SJCRH30 (cell line): ENCODE measurements around the gene SLC19A1. TPM values are rescaled to one million over a fixed set of nuclear protein-coding genes. Genes with fewer than 3 reads are reported as not detected.

Source experiments
- DNase-seq, 2 experiments: peaks; one replicate each; pipeline ENCODE4 v3.0.0-alpha.2; 2015 to 2020
- H3K27ac ChIP-seq: fragments of 250-450 bp; sonication (Bioruptor Pico); 2 replicates; pipeline ENCODE4 v1.5.1; 2020; ENCODE audit warnings: mild to moderate bottlenecking, moderate library complexity
- H3K27me3 ChIP-seq: fragments of 250-450 bp; sonication (Bioruptor Pico); 2 replicates; pipeline ENCODE4 v1.5.1; 2020; ENCODE audit warnings: mild to moderate bottlenecking, moderate library complexity
- H3K36me3 ChIP-seq: fragments of 250-450 bp; sonication (Bioruptor Pico); 2 replicates; pipeline ENCODE4 v1.5.1; 2020; ENCODE audit warnings: mild to moderate bottlenecking, moderate library complexity
- H3K4me1 ChIP-seq: fragments of 250-450 bp; sonication (Bioruptor Pico); 2 replicates; pipeline ENCODE4 v1.5.1; 2020; ENCODE audit warnings: mild to moderate bottlenecking, moderate library complexity
- H3K4me3 ChIP-seq: fragments of 250-450 bp; sonication (Bioruptor Pico); 2 replicates; pipeline ENCODE4 v1.5.1; 2020; ENCODE audit warnings: mild to moderate bottlenecking, moderate library complexity
- H3K9me3 ChIP-seq: fragments of 250-450 bp; sonication (Bioruptor Pico); replicated peaks from 2 replicates; pipeline ENCODE4 v1.5.1; 2020; ENCODE audit warnings: mild to moderate bottlenecking, moderate library complexity
- total RNA-seq: library from RNA; depleted of rRNA; stranded (reverse); fragments of >200 nt; shearing (Covaris generic); gene quantifications from 2 replicates; pipeline ENCODE4 v1.2.3, GENCODE V29; 2014

SLC19A1 gene
- total RNA-seq, 1 experiment from 2014 or later: 27.6 TPM

DNA sequence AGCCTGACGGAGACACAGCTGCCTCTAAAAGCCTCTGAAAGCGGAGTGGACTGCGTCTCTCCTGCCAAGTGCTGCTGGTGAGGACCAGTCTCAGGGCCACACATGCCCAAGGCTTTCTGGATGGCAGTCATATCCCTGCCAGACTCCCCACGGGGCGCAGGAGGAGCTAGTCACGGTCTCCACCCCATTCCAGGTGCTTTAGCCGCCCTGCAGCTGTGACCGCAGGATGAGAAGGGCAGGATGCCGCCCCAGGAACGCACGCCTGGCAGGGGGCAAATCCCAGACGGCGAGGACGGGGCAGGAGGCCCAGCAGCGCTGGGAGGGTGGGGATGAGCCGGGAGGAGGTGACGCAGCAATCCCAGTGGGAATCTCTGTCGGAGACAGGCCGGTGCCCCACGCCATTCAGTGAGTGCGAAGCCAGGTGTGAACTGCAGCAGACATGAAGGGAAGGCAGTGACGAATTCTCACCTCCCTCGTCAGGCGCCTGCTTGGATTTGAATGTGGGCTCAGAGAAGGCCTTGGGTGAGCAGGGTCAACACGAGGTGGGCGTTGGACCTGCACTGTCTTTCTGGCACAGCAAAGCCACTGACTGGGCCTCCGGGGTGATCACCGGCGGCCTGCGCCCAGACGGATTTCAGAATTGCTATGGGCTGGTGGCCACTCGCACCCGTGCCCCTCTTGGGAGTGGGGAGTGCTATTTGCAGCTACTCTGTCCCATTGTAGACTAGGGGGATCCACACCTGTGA is 38.5 kb upstream of the SLC19A1 start:
- DNase-seq: no peak
- no peaks in the 10 kb centered on the region for H3K36me3 ChIP-seq
- no peak overlapping the region for H3K27ac ChIP-seq
- no peaks in the 10 kb centered on the region; the same call in 1 of the 2 replicates for H3K9me3 ChIP-seq
- no peaks in the 10 kb centered on the region for H3K4me1 ChIP-seq
- H3K4me3 ChIP-seq: no peak overlapping the region
- no peaks in the 10 kb centered on the region; the same call in 1 of the 2 replicates for H3K27me3 ChIP-seq

DNA sequence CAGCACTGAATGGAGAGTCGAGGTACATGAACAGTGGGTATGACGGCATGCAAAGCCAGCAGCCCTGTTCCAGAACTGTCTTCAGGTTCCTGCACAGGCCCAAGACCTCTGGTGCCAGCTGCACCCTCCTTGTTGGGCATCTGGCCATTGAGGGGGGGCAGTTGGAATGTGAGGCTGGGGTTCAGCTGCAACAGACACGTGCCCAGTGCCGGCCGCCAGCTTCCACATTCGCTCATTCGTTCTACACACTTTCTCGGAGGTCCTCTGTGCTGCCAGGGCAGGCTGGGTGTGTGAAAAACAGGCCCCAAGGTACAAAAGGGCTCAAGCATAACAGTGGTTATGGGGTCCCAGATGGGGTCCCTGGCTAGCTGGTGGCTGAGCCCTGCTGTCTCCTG is 37.9 kb upstream of the SLC19A1 start:
- Histone ChIP-seq H3K36me3 (no peaks in the 10 kb centered on the region), H3K9me3 (no peaks in the 10 kb centered on the region), H3K27me3 (peaks cover 3% of the 10 kb centered on the region; the same call in 1 of the 2 replicates), H3K4me1 (no peaks in the 10 kb centered on the region), H3K27ac (no peak overlapping the region), H3K4me3 (no peak overlapping the region)
- DNase-seq: no peak

GRCh38 chr21:45579383-45580180 is 37.3 kb upstream of the SLC19A1 start:
- Histone ChIP-seq H3K9me3 (no peaks in the 10 kb centered on the region), H3K36me3 (no peaks in the 10 kb centered on the region), H3K4me3 (no peak overlapping the region), H3K27ac (no peak overlapping the region), H3K27me3 (peaks cover 4% of the 10 kb centered on the region; the same call in 1 of the 2 replicates), H3K4me1 (no peaks in the 10 kb centered on the region)
- no peak for DNase-seq

- Histone ChIP-seq H3K4me3 (no peak overlapping the region), H3K4me1 (no peaks in the 10 kb centered on the region), H3K9me3 (no peaks in the 10 kb centered on the region), H3K27me3 (peaks cover 4% of the 10 kb centered on the region; the same call in 1 of the 2 replicates), H3K36me3 (no peaks in the 10 kb centered on the region), H3K27ac (no peak overlapping the region)
- no peak for DNase-seq
Observed at GRCh38 chr21:45578811-45579381, 36.7 kb upstream of the SLC19A1 start.

DNA sequence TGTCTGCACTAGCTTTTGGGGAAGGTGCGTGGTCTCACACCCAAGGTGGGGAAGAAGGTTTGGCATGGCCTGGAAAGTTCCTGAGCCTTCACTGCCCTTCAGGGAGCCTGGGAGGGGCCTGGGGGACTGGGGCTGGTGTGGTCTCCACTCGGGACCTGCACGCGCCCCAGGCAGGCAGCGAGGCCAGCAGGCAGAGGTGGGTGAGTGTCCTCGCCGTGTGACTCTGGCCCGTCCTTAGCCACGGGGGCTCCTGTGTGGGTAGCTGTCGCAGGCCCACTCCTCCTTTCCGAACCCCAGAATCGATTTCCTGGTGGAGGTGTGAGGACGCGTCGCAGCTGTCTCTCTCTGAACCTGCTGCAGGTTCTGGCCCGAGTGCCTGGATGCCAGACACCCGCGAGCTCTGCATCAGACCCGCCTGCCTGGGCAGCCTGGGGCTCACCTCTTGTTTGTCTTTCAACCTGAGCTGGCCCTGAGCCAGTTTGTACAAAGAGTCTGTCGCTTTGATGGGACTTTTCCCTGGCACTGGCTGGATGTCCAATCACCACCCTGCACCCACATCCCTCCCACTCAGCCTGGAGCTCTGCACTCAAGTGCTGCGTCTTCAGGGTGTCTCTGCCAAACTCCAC is 36.0 kb upstream of the SLC19A1 start:
- no peaks in the 10 kb centered on the region for H3K4me1 ChIP-seq
- H3K9me3 ChIP-seq: no peaks in the 10 kb centered on the region
- H3K36me3 ChIP-seq: no peaks in the 10 kb centered on the region
- H3K27ac ChIP-seq: no peak overlapping the region
- no peak overlapping the region for H3K4me3 ChIP-seq
- DNase-seq: no peak
- peaks cover 4% of the 10 kb centered on the region; the same call in 1 of the 2 replicates for H3K27me3 ChIP-seq

DNA sequence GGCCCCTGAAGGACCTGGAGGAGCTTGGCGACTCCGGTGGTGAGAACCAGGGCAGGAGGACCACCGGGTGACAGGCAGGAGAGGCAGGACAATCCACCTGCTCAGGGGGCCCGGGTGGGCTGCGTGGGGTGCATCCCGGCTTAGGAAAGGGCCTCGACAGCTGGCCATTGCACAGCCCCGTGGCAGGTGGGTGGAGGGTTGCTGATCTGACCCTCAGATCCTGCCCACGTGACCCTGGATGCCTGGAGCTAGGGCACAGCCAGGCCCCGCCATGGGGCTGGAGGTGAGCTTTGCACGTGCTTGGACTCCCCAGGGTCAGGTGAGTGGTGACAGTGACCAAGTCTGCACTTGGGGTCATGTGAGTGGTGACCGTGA is 35.5 kb upstream of the SLC19A1 start:
- no peaks in the 10 kb centered on the region for H3K4me1 ChIP-seq
- H3K27me3 ChIP-seq: peaks cover 4% of the 10 kb centered on the region; the same call in 1 of the 2 replicates
- H3K9me3 ChIP-seq: no peaks in the 10 kb centered on the region
- no peaks in the 10 kb centered on the region for H3K36me3 ChIP-seq
- H3K4me3 ChIP-seq: no peak overlapping the region
- no peak overlapping the region for H3K27ac ChIP-seq
- DNase-seq: no peak

- no peak overlapping the region for H3K27ac ChIP-seq
- H3K36me3 ChIP-seq: no peaks in the 10 kb centered on the region
- H3K4me1 ChIP-seq: no peaks in the 10 kb centered on the region
- H3K27me3 ChIP-seq: peaks cover 4% of the 10 kb centered on the region; the same call in 1 of the 2 replicates
- no peaks in the 10 kb centered on the region for H3K9me3 ChIP-seq
- no peak overlapping the region for H3K4me3 ChIP-seq
- no peak for DNase-seq
Observed at GRCh38 chr21:45576838-45577737, 34.8 kb upstream of the SLC19A1 start.

GRCh38 chr21:45575993-45576837 is 34.0 kb upstream of the SLC19A1 start:
- Histone ChIP-seq H3K36me3 (no peaks in the 10 kb centered on the region), H3K9me3 (no peaks in the 10 kb centered on the region), H3K4me1 (no peaks in the 10 kb centered on the region), H3K4me3 (no peak overlapping the region), H3K27me3 (peaks cover 4% of the 10 kb centered on the region; the same call in 1 of the 2 replicates), H3K27ac (no peak overlapping the region)
- no peak for DNase-seq

DNA sequence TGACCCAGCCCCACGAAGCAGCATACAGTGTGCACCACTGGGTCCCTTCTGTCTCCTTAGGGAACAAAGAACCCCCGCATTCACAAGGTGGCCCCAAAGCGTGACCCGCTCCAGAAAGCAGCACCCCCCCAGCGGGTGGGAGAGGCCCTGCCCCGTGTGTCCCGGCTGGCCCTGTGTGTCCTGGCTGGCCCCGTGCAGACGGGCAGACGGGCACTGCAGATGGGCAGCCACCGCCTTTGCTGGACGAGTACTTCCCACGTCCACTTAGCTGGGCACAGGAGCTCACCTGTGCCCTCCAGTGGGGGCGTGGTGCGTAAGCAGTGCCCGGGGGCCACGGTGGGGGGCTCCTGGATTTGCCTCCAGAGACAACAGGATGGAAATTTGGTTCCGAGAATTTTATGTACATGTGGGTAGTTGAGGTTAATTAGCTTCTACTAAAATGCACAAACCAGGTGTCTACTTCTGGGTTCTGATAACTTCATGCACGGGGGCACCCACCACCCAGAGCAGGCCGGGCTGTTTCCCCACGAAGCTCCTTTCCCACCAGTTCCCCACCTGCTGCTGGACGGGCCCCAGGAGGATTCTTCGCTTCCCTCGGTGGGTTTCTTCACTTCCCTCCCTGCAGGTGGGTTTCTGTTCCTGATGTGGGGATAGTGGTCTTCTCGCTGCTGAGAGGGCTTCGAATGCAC is 33.2 kb upstream of the SLC19A1 start:
- H3K36me3 ChIP-seq: no peaks in the 10 kb centered on the region
- H3K27me3 ChIP-seq: peaks cover 4% of the 10 kb centered on the region; the same call in 1 of the 2 replicates
- no peak overlapping the region for H3K27ac ChIP-seq
- no peaks in the 10 kb centered on the region for H3K4me1 ChIP-seq
- no peaks in the 10 kb centered on the region for H3K9me3 ChIP-seq
- DNase-seq: no peak
- no peak overlapping the region for H3K4me3 ChIP-seq

GRCh38 chr21:45574691-45575090 is 32.5 kb upstream of the SLC19A1 start:
- Histone ChIP-seq H3K27me3 (peaks cover 4% of the 10 kb centered on the region; the same call in 1 of the 2 replicates), H3K9me3 (no peaks in the 10 kb centered on the region), H3K36me3 (no peaks in the 10 kb centered on the region), H3K4me1 (no peaks in the 10 kb centered on the region), H3K27ac (no peak overlapping the region), H3K4me3 (no peak overlapping the region)
- DNase-seq: no peak

- Histone ChIP-seq H3K36me3 (no peaks in the 10 kb centered on the region), H3K4me3 (no peak overlapping the region), H3K4me1 (no peaks in the 10 kb centered on the region), H3K9me3 (no peaks in the 10 kb centered on the region), H3K27me3 (peaks cover 4% of the 10 kb centered on the region; the same call in 1 of the 2 replicates), H3K27ac (no peak overlapping the region)
- no peak for DNase-seq
Observed at GRCh38 chr21:45574081-45574501, 31.9 kb upstream of the SLC19A1 start.

- no peaks in the 10 kb centered on the region for H3K36me3 ChIP-seq
- no peaks in the 10 kb centered on the region for H3K9me3 ChIP-seq
- DNase-seq: no peak
- no peak overlapping the region for H3K27ac ChIP-seq
- no peak overlapping the region for H3K4me3 ChIP-seq
- peaks cover 4% of the 10 kb centered on the region; the same call in 1 of the 2 replicates for H3K27me3 ChIP-seq
- H3K4me1 ChIP-seq: no peaks in the 10 kb centered on the region
Observed at GRCh38 chr21:45573452-45574035, 31.3 kb upstream of the SLC19A1 start.
